Upper lobe of left lung (tissue), 4 donors: ENCODE results near the gene CSF2RB.

Experiments
- EP300 ChIP-seq, 4 donors: sonication (generic); formaldehyde crosslinking; IDR thresholded peaks; one replicate each; pipeline ENCODE4 v1.5.1; 2017; ENCODE audit warnings: antibody characterized with exemption in 4 of 4, control low read depth in 2 of 4
- POLR2A ChIP-seq, 4 donors: fragments of 450-650 bp; IDR thresholded peaks; one replicate each; pipeline ENCODE4 v1.5.1; 2016 to 2017; ENCODE audit warnings: antibody characterized with exemption in 4 of 4, mild to moderate bottlenecking in 2 of 4
- TF ChIP-seq, protein P1 (sequence below), 6 experiments: fragments of 450-650 bp in 4 of 6; fragments of 200-600 bp in 2 of 6; sonication (generic) in 2 of 6; IDR thresholded peaks; one replicate each; pipeline ENCODE4 v1.5.1; 2016 to 2019; ENCODE audit warnings: antibody characterized with exemption in 6 of 6

DNA sequence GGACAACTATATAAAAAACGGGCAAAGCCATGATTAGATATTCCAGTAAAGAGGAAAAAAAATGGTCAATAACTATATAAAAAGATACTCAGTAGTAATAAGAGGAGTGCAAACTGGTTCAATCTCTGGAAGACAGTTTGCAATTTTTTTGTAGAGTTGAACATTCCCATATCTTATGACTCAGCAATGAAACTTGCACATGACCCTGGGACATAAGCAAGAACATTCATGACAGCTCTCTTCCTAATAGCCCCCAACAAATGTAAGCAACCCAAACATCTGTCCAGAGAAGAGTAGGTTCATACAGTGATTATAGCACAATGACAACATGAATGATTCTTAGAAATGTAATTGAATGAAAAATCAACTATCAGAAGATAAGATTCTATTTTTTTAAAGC is 21.8 kb upstream of the CSF2RB start:
- TF ChIP-seq, protein P1, sequence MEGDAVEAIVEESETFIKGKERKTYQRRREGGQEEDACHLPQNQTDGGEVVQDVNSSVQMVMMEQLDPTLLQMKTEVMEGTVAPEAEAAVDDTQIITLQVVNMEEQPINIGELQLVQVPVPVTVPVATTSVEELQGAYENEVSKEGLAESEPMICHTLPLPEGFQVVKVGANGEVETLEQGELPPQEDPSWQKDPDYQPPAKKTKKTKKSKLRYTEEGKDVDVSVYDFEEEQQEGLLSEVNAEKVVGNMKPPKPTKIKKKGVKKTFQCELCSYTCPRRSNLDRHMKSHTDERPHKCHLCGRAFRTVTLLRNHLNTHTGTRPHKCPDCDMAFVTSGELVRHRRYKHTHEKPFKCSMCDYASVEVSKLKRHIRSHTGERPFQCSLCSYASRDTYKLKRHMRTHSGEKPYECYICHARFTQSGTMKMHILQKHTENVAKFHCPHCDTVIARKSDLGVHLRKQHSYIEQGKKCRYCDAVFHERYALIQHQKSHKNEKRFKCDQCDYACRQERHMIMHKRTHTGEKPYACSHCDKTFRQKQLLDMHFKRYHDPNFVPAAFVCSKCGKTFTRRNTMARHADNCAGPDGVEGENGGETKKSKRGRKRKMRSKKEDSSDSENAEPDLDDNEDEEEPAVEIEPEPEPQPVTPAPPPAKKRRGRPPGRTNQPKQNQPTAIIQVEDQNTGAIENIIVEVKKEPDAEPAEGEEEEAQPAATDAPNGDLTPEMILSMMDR (IDR thresholded peaks at IDR 0.05) = no peak
- TF ChIP-seq POLR2A (IDR thresholded peaks at IDR 0.05) = no peak
- no peak for TF ChIP-seq EP300 (IDR thresholded peaks at IDR 0.05)
